SK-N-SH treated with all-trans-retinoic acid at 6 μM for 48 hours (cell line): Measurements from ENCODE around the gene ARHGEF12.

ENCODE experiments used
- ARNTL ChIP-seq: fragments of 450-650 bp; formaldehyde crosslinking; IDR thresholded peaks from 2 replicates; pipeline ENCODE4 v1.5.0; 2020; ENCODE audit warnings: low read depth, mild to moderate bottlenecking, moderate library complexity, borderline replicate concordance
- CSDC2 ChIP-seq: fragments of 250-450 bp; sonication (Bioruptor Pico); IDR thresholded peaks from 2 replicates; pipeline ENCODE4 v1.5.0; 2020; ENCODE audit warnings: mild to moderate bottlenecking, moderate library complexity
- ISL1 ChIP-seq: fragments of 250-450 bp; sonication (Bioruptor Pico); IDR thresholded peaks from 2 replicates; pipeline ENCODE4 v2.1.2; 2022; ENCODE audit warnings: mild to moderate bottlenecking, moderate library complexity
- OSR1 ChIP-seq: fragments of 250-450 bp; sonication (Bioruptor Pico); IDR thresholded peaks from 2 replicates; pipeline ENCODE4 v1.8.0; 2022; ENCODE audit warnings: moderate library complexity, mild to moderate bottlenecking, inconsistent platforms
- RARB ChIP-seq: fragments of 250-450 bp; sonication (Bioruptor Pico); IDR thresholded peaks from 2 replicates; pipeline ENCODE4 v1.8.0; 2021; ENCODE audit warnings: mild to moderate bottlenecking, moderate library complexity
- SNAI2 ChIP-seq: fragments of 250-450 bp; sonication (Bioruptor Pico); IDR thresholded peaks from 2 replicates; pipeline ENCODE4 v1.5.0; 2020; ENCODE audit warnings: mild to moderate bottlenecking, moderate library complexity
- ZC3H10 ChIP-seq: fragments of 250-450 bp; sonication (Bioruptor Pico); IDR thresholded peaks from 2 replicates; pipeline ENCODE4 v1.5.1; 2021; ENCODE audit warnings: mild to moderate bottlenecking, moderate library complexity
- ZFP3 ChIP-seq: fragments of 250-450 bp; sonication (Bioruptor Pico); IDR thresholded peaks from 2 replicates; pipeline ENCODE4 v1.5.0; 2020; ENCODE audit warnings: mild to moderate bottlenecking, moderate library complexity
- ZNF8 ChIP-seq: fragments of 450-650 bp; formaldehyde crosslinking; IDR thresholded peaks from 2 replicates; pipeline ENCODE4 v1.5.0; 2020; ENCODE audit warnings: mild to moderate bottlenecking, moderate library complexity
- TF ChIP-seq, protein P1 (sequence below): fragments of 250-450 bp; sonication (Bioruptor Pico); IDR thresholded peaks from 2 replicates; pipeline ENCODE4 v1.8.0; 2020; ENCODE audit warnings: mild to moderate bottlenecking, moderate library complexity, borderline replicate concordance
- TF ChIP-seq, protein P2 (sequence below): fragments of 250-450 bp; sonication (Bioruptor Pico); IDR thresholded peaks from 2 replicates; pipeline ENCODE4 v1.5.1; 2020; ENCODE audit warnings: low read depth, mild to moderate bottlenecking, moderate library complexity

DNA sequence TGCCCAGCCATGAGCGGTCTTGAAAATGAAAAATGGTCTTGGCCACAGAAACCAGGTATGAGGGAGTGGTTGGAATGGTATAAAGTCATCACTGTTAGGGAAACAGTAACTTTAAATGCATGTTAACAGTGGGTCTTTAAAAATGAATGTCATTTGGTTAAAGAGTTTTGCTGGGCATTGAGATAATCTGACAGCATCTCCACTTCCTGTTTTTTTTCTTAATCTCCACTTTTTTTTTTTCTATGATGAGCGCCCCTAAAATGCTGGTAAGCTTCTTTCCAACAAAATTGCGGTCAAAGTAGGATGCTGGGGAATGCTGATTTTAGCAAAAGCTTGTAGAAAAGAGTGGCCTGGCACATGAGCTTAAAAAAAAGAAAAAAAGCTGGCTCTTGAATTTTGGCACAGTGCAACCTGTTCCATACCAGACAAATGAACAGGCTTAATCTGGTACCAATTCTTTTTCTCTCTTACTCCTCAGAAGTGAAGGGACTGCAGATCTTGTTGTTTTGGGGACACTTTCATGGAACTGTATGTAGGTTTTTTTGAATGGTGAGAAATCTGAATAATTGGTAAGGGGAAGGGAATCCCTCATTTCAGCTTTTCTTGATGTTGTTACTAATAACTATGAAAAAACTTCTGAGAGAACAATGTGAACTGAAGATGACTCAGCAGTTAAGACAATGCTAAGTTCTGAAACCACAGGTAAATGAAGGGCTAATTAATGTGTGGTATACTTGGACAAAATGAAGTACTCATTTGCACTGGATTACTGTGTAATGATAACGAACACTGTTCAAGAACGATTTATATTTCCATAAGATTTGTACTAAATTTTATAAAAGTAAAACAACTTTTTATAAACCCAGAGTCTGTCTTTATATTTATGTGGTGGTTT lies 3.1 kb upstream of the ARHGEF12 start:
- TF ChIP-seq ZFP3 (no peak), ARNTL (CRISPR knock-in tag) (no peak), ISL1 (CRISPR knock-in tag) (0 out of 2 replicates have a peak, but pooled peaks have one; percentile 16), OSR1 (CRISPR knock-in tag) (no peak), CSDC2 (no peak), ZC3H10 (CRISPR knock-in tag) (no peak), ZNF8 (CRISPR knock-in tag) (no peak), RARB (CRISPR knock-in tag) (no peak), SNAI2 (no peak)
- TF ChIP-seq, protein P1, sequence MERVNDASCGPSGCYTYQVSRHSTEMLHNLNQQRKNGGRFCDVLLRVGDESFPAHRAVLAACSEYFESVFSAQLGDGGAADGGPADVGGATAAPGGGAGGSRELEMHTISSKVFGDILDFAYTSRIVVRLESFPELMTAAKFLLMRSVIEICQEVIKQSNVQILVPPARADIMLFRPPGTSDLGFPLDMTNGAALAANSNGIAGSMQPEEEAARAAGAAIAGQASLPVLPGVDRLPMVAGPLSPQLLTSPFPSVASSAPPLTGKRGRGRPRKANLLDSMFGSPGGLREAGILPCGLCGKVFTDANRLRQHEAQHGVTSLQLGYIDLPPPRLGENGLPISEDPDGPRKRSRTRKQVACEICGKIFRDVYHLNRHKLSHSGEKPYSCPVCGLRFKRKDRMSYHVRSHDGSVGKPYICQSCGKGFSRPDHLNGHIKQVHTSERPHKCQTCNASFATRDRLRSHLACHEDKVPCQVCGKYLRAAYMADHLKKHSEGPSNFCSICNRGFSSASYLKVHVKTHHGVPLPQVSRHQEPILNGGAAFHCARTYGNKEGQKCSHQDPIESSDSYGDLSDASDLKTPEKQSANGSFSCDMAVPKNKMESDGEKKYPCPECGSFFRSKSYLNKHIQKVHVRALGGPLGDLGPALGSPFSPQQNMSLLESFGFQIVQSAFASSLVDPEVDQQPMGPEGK, result no peak
- TF ChIP-seq, protein P2, sequence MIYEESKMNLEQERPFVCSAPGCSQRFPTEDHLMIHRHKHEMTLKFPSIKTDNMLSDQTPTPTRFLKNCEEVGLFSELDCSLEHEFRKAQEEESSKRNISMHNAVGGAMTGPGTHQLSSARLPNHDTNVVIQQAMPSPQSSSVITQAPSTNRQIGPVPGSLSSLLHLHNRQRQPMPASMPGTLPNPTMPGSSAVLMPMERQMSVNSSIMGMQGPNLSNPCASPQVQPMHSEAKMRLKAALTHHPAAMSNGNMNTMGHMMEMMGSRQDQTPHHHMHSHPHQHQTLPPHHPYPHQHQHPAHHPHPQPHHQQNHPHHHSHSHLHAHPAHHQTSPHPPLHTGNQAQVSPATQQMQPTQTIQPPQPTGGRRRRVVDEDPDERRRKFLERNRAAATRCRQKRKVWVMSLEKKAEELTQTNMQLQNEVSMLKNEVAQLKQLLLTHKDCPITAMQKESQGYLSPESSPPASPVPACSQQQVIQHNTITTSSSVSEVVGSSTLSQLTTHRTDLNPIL (CRISPR knock-in tag), result no peak
